Right ventricle myocardium inferior (tissue), 1 donor: Measurements from ENCODE around the gene MYB. TPM values are rescaled to one million over a fixed set of nuclear protein-coding genes. Genes with fewer than 3 reads are reported as not detected.
"Not testable (repeated sequence)": the region's sequence is repeated elsewhere in the genome, so short reads cannot be mapped to it uniquely, and the experiment has no call there.

Experiments
- ATAC-seq: fragments of 200-7000 bp; cut with Tn5 transposase; one replicate; pipeline ENCODE4 v1.9.1; 2020; ENCODE audit warnings: mild to moderate bottlenecking, moderate library complexity
- DNase-seq: peaks from one replicate; pipeline ENCODE4 v3.0.0; 2021; ENCODE audit errors: missing footprints
- intact Hi-C: fragments of 100-400 bp; cut with DNase I; formaldehyde crosslinking; loops from one replicate; pipeline ENCODE4 v1.11.0; 2022
- total RNA-seq: library from RNA; stranded (reverse); fragmentation: NEBNext Ultra II Directional; extraction: Animal tissue kit (Norgen Biotek cat#: 25700); gene quantifications from one replicate; pipeline ENCODE4 v1.2.1, GENCODE V29; 2021
- donor health status: DM: no; HTN: yes; CAD: no; lungs with severe emphysema.

The MYB gene
- total RNA-seq, 1 donor from 2014 or later, result 0.27 TPM

DNA sequence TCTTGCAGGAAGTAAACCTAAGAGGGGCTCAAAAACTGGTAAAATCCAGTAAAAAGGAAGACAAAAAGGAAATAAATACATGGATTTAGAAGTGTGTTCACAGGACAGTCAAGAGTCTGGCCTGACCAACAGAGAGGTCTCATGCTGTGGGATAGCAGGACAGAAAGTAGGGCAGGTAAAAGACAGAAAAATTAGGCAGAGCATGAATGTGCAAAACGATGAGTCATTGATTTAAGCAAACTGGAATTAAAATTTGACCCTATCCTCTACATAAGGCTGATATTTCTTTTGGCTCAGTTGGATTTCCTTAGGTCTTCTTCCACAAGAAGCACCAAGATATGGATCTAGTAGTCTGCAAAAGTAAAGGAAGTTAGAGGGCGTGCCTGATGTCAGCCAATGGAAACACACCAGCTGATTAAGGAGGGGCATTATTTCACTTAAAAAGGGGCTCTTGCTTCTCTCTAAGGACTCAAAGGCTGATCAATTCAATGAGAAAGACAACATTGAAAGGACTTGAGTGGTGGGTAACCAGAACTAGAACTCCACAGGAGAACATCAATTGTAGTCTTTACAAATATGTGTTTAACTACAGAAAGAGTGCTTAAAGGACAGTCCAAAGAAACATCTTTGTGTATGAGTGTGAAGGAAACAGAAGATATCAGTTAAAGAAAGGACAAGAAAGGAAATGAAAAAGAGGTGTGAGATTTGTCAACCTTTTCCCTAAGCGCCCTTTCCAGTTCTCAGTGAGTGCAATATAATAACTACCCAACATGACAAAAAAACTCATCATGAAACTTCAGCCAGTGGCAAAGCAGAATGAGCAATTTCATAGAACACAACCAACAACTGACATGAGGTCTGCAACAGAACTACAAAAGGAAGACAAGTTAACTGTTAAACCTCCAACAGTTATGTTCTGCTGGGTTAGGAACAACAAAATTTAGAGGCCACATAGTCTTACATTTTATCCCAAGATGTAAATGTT, 19.4 kb upstream of the MYB start:
- intact Hi-C loops, result no loop called here
- no peak for ATAC-seq

DNA sequence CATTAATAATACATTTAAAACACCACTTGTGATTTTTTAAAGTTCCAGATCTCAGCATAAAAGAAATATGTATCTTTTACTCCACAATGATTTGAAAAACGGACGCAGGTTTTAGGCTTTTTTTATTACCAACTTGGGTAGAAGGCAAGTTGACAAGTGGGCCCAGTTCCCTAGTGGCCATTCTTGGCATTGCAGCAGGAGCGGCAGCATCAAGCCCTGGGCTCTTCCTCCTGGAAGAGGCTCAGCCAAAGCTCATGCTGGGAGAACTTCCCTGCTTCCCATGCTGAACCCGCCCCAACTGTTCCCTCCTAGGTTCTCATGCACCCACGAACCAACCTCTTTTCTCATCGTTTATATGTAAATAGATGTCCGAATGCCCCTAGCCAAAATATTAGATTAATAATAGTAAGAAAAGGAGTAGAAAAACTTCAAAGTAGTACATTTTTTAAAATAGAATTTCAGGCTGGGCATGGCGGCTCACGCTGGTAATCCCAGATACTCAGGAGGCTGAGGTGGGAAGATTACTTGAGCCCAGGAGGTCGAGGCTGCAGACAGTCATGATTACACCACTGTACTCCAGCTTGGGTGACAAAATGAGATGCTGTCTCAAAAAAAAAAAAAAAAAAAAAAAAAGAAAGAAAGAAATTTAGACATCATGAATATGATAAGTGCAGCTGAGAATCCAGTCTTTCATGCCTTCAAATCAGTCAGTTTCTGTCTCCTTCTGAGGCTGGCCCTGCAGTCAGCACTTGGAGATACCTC, 18.2 kb upstream of the MYB start:
- no peak for DNase-seq
- intact Hi-C loops, result no loop called here

More for the DNA sequence above, 19.4 kb upstream of the MYB start:
- DNase-seq, result no peak

GRCh38 chr6:135163440-135163738, 17.7 kb upstream of the MYB start:
- intact Hi-C loops, result no loop called here
- ATAC-seq (no peak), DNase-seq (no peak)

More for the DNA sequence above, 18.2 kb upstream of the MYB start:
- ATAC-seq, result no peak

DNA sequence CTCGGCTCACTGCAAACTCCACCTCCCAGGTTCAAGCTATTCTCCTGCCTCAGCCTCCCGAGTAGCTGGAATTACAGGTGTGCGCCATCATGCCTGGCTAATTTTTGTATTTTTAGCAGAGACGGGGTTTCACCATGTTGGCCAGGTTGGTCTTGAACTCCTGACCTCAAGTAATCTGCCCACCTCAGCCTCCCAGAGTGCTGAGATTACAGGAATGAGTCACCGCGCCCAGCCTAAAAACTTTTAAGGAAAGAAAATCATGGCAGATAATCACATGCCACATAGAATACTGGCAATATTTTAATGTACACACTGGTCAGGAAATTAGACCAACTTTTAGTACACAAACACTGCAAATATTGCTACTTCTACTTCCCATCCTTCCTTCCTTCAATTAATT, 16.7 kb upstream of the MYB start:
- intact Hi-C loops, ATAC-seq, DNase-seq: not testable (repeated sequence)

DNA sequence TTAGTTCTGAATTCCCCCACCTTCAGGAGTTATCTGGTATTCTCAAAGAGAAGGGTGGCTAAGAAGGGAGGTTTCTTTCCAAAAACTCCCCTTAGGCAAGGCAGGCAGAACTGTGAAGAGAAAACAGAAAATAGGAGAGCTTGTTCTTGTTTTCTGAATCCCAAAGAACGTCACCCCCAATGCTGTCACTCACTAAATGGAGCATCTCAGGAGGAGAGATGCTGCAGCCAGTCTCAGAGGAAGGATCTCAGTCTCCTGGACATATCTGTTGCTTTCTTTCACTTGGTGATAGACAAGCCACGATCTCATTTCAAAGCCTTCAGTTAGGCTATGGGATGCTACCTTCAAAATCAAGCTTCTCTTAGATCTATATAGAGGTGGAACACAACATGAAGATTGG, 16.1 kb upstream of the MYB start:
- DNase-seq, result no peak
- ATAC-seq, result no peak
- intact Hi-C loops, result no loop called here

DNA sequence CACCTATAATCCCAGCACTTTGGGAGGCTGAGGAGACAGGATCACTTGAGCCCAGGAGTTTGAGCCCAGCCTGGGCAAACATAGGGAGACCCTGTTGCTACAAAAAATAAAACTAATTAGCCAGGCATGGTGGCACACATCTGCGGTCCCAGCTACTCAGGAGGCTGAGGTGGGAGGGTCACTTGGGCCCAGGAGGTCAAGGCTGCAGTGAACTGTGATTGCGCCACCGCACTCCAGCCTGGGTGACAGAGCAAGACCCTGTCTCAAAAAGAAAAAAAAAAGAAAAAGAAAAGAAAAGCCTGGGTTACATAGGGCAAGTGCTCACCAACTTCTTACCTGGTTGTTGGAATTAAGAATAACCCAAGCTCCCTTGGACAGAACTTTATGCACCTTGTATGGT, 14.6 kb upstream of the MYB start:
- no peak for DNase-seq
- ATAC-seq, result no peak
- intact Hi-C loops, result no loop called here

- DNase-seq, result no peak
- intact Hi-C loops, result no loop called here
- ATAC-seq, result no peak
Measured at GRCh38 chr6:135167617-135168016, 13.5 kb upstream of the MYB start.

DNA sequence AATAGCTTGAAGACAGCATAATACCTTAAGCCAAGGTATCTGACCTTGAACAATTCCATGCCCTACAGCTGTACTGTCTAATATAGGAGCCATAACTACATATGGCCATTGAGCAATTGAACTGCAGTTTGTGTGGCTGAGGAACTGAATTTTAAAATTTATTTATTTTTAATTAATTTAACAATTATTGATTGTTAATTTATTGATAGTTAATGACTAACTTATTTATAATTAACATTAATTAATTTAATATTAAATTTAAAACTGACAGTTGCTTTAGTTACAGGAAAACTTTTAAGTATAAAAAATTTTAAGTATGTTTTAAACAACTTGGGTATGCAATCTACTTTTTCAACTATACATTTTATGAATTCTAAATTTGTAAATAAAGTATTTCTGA, 12.3 kb upstream of the MYB start:
- intact Hi-C loops, result no loop called here
- DNase-seq (no peak), ATAC-seq (no peak)

DNA sequence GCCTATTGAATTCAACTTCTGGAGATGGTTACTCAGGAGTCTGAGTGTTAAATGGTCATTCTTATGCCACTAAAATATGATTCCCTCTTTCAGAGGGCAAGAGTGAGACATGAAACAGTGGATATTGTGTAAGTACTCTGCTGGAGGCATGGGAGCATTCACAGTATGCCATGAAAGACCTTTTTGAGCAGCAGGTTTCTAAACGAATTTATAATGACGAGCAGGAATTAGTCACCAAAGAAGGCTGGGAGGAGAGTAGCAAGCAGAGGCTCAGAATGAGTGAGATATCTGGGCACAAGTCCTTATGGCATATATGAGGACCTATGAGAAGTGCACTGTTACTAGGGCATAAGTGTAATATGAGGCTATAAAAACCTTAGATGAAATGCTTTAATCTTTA, 10.9 kb upstream of the MYB start:
- ATAC-seq (no peak), DNase-seq (no peak)
- intact Hi-C loops, result no loop called here

- ATAC-seq, result no peak
- intact Hi-C loops, result no loop called here
- DNase-seq, result no peak
Measured at GRCh38 chr6:135170849-135171248, 10.3 kb upstream of the MYB start.

DNA sequence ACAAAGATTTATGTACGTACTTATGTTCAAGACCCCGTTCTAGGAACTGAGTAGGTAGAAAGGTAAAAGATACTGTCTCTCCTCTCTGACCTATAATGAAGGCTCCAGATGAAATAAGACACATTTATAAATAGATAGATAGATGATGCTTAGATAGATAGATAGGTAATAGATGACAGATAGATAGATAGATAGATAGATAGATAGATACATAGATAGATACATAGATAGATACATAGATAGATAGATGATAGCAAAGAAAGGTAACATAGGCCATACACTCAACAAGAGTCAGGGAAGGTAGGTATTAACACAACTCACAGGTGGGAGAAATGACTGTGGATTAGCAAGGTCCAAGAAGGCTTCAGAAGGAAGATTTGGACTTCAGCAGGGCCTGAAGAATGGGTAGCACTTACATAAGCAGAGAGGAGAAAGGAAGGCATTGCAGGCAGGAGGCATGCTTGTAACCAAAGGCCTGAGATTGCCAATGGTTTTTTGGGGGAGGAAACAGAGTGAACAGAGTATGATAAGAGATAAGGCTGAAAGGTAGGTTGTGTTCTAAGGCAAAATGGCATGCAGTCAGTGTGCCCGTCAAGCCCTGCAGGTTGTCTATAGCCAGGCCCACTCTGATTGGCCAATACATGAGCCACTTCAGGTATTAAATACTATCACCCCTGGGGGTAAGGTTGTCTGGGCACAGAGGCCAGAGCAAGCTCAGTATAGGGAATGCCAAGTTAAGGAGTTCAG, 7.7 kb upstream of the MYB start:
- ATAC-seq (no peak), DNase-seq (no peak)
- intact Hi-C loops, result no loop called here

DNA sequence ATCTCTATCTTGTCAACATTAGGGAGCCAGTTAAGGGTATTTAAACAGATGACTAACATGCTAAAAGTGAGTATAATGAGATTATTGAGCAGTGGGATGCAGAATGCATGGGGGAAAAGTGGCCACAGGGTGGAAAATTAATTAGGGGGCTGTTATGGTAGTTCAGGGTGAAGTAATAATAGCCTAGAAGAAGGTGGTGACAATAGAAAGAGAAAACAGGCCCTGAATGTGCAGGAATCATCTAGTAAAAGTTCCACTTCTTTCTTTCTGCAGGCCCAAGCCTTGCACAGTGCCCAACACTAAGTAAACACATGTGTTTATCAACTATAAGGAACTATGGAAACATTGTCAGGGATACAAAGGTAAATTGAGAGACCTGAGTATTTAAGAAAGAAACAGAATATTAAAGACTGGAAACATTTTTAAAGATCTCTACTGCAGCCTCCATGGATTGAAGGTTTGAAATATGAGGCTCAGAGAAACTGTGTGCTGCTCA, 7.1 kb upstream of the MYB start:
- DNase-seq (no peak), ATAC-seq (no peak)
- intact Hi-C loops, result no loop called here

DNA sequence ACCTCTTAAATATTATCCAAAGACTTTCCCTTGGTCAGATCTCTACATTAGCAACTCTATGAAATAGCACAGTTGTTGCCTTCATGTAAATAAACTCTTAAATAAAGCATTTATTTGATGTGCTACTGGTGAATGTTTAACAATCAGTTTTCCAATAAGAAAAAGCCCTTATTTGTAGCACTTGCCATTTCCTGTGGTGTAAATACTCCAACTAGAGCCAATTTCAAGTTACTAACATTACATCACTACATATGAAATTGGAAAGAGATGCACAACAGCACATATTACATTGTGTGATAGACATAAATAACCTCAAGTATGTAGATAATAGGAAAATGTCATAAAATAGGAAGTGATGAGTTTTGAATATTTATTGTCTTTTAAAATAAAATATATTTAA, 5.0 kb upstream of the MYB start:
- DNase-seq (no peak), ATAC-seq (no peak)
- intact Hi-C loops, result no loop called here

GRCh38 chr6:135176464-135176863, 4.6 kb upstream of the MYB start:
- intact Hi-C loops, result no loop called here
- no peak for DNase-seq
- no peak for ATAC-seq

DNA sequence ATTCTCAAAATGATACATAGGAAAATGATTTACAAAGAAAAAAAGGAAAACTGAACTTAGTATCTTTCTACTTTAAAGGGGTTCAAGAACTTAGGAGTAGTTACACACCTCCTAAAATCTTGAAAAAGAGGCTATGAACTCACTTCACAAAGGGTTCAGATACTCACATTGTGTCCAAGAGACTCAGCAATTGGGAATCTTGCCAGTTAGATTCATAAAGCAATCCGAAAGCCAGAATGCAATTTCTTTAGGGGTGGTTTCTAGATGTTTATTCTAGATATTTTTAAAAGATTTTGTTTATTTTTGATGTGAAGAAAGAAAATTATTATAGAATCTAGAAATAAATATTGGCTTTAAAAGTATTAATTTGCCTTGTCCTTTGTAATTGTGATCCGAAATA, 1.7 kb upstream of the MYB start:
- ATAC-seq, result no peak
- no peak for DNase-seq
- intact Hi-C loops, result no loop called here

GRCh38 chr6:135179920-135180541, 1.1 kb upstream of the MYB start:
- intact Hi-C loops, result no loop called here
- DNase-seq (no peak), ATAC-seq (no peak)

DNA sequence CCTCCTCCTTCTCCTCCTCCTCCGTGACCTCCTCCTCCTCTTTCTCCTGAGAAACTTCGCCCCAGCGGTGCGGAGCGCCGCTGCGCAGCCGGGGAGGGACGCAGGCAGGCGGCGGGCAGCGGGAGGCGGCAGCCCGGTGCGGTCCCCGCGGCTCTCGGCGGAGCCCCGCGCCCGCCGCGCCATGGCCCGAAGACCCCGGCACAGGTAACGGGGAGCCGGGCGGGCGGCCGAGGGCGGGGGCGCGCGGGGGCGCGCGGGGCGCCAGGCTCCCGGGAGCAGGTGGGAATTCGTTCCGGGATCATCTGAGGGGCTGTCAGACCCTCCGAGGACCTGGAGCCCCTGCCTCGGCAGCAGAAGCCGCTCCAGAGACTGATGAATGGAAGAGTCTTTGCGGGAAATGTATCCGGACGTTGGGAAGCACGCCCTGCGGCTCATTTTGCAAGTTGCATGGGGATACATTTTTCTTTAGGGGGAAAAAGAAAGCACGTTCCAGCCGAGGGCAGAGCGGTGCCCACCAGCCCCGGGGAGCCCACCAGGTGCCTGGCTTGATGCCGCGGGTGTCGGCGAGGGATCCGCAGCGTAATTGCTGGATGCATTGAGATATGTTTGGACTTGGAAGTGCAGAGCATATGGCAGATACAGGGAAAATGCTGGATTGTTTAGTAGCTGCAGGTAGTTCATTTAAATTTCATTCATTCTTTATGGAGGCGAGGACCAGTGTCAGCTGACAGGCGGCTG, 394 bp downstream of the MYB start:
- peak; percentile 57 for DNase-seq
- intact Hi-C loops, result no loop called here
- ATAC-seq, result no peak
